Esophagus muscularis mucosa (tissue), 4 donors: ENCODE data around the gene MED4.

ENCODE experiments used
- EP300 ChIP-seq: sonication (generic); formaldehyde crosslinking; IDR thresholded peaks from one replicate; pipeline ENCODE4 v1.6.1; 2017; ENCODE audit warnings: antibody characterized with exemption
- POLR2A ChIP-seq: fragments of 450-650 bp; IDR thresholded peaks from one replicate; pipeline ENCODE4 v1.6.1; 2017; ENCODE audit warnings: antibody characterized with exemption, moderate library complexity, mild to moderate bottlenecking, low read depth
- POLR2AphosphoS5 ChIP-seq, 2 donors: sonication (generic); formaldehyde crosslinking; IDR thresholded peaks; one replicate each; pipeline ENCODE4 v1.6.1; 2017; ENCODE audit warnings: antibody characterized with exemption in 2 of 2
- TF ChIP-seq, protein P1 (sequence below), 3 experiments: fragments of 200-600 bp in 2 of 3; fragments of 450-650 bp in 1 of 3; sonication (generic) in 2 of 3; IDR thresholded peaks; one replicate each; pipeline ENCODE4 v1.5.1; 2017 to 2019; ENCODE audit warnings: antibody characterized with exemption in 3 of 3, mild to moderate bottlenecking in 2 of 3, moderate library complexity in 1 of 3

DNA sequence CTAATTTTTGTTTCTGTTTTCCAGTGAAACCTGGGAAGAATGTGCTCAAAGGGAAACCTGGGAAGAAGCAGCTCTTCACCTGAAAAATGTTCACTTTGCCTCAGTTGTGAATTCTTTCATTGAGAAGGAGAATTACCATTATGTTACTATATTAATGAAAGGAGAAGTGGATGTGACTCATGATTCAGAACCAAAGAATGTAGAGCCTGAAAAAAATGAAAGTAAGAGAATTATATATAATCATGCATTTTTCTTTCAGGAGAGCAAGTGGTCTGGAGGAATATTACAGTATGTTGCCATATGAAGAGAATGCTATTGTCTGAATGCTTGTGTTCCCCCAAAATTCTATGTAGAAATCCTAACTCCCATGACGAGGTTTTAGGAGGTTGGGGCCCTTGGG is 54.0 kb downstream of the MED4 start:
- TF ChIP-seq, protein P1, sequence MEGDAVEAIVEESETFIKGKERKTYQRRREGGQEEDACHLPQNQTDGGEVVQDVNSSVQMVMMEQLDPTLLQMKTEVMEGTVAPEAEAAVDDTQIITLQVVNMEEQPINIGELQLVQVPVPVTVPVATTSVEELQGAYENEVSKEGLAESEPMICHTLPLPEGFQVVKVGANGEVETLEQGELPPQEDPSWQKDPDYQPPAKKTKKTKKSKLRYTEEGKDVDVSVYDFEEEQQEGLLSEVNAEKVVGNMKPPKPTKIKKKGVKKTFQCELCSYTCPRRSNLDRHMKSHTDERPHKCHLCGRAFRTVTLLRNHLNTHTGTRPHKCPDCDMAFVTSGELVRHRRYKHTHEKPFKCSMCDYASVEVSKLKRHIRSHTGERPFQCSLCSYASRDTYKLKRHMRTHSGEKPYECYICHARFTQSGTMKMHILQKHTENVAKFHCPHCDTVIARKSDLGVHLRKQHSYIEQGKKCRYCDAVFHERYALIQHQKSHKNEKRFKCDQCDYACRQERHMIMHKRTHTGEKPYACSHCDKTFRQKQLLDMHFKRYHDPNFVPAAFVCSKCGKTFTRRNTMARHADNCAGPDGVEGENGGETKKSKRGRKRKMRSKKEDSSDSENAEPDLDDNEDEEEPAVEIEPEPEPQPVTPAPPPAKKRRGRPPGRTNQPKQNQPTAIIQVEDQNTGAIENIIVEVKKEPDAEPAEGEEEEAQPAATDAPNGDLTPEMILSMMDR (IDR thresholded peaks at IDR 0.05), result no peak
- no peak for TF ChIP-seq EP300
- no peak for TF ChIP-seq POLR2AphosphoS5 (IDR thresholded peaks at IDR 0.05)
- no peak for TF ChIP-seq POLR2A
